ENCODE data around the gene APBA3.

DNA sequence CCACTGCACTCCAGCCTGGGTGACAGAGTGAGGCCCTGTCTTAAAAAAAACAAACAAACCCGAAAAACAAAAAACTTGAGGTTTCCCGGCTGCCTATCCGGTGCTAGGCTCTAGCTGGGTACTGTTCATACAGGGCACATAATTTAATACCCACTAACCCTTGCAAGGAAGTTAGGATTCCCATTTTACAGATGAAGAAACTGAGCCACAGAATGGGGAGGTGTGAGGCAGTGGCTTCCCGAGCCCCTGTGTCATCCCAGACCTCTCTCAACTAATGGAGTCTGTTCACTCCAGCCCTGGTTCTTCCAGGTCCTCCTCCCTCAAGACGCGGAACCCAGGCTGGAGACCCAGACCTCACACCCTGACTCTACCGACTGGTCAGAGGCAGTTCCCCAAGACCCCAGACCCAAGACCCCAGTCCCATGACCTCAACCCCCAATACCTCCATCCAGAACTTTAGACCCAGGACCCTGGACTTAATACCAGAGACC is 576 bp downstream of the APBA3 start:
- TF ChIP-seq, protein P1, sequence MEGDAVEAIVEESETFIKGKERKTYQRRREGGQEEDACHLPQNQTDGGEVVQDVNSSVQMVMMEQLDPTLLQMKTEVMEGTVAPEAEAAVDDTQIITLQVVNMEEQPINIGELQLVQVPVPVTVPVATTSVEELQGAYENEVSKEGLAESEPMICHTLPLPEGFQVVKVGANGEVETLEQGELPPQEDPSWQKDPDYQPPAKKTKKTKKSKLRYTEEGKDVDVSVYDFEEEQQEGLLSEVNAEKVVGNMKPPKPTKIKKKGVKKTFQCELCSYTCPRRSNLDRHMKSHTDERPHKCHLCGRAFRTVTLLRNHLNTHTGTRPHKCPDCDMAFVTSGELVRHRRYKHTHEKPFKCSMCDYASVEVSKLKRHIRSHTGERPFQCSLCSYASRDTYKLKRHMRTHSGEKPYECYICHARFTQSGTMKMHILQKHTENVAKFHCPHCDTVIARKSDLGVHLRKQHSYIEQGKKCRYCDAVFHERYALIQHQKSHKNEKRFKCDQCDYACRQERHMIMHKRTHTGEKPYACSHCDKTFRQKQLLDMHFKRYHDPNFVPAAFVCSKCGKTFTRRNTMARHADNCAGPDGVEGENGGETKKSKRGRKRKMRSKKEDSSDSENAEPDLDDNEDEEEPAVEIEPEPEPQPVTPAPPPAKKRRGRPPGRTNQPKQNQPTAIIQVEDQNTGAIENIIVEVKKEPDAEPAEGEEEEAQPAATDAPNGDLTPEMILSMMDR (IDR thresholded peaks at IDR 0.05) = no peak
- TF ChIP-seq POLR2A (IDR thresholded peaks at IDR 0.05) = no peak

Data from adrenal gland (tissue), 5 donors.